Activated CD8-positive, alpha-beta T cell treated with anti-CD3 and anti-CD28 coated beads for 36 hours (primary cell): ENCODE results near the gene VWC2. TPM values are rescaled to one million over a fixed set of nuclear protein-coding genes. Genes with fewer than 3 reads are reported as not detected.

Source experiments
- ATAC-seq: fragments of 200-7000 bp; cut with Tn5 transposase; one replicate; pipeline ENCODE4 v1.10.0; 2021; ENCODE audit warnings: mild to moderate bottlenecking, moderate library complexity
- CTCF ChIA-PET: fragments of 350-600 bp; sonication (Branson Sonifier 250); formaldehyde crosslinking; loops from one replicate; lab custom pipeline; 2021; ENCODE audit warnings: antibody characterized with exemption; lab: Charles Lee
- POLR2A ChIA-PET: fragments of 350-600 bp; sonication (Branson Sonifier 250); formaldehyde crosslinking; loops from one replicate; lab custom pipeline; 2021; ENCODE audit warnings: antibody characterized with exemption; lab: Charles Lee
- DNase-seq: peaks from one replicate; pipeline ENCODE4 v3.0.0-alpha.2; 2020
- H3K27ac Mint-ChIP-seq: one replicate; pipeline ENCODE4 v1.8.0; 2021; ENCODE audit warnings: mild to moderate bottlenecking, mixed read lengths
- H3K27me3 Mint-ChIP-seq: one replicate; pipeline ENCODE4 v1.8.0; 2021; ENCODE audit warnings: mixed read lengths
- H3K36me3 Mint-ChIP-seq: one replicate; pipeline ENCODE4 v1.8.0; 2021; ENCODE audit warnings: low read depth, mixed read lengths
- H3K4me1 Mint-ChIP-seq: one replicate; pipeline ENCODE4 v1.8.0; 2021; ENCODE audit warnings: low read depth, mixed read lengths
- H3K4me3 Mint-ChIP-seq: one replicate; pipeline ENCODE4 v1.8.0; 2021; ENCODE audit warnings: mild to moderate bottlenecking, moderate library complexity, mixed read lengths
- H3K9me3 Mint-ChIP-seq: one replicate; pipeline ENCODE4 v1.8.0; 2021; ENCODE audit warnings: mixed read lengths
- intact Hi-C: fragments of 100-400 bp; cut with micrococcal nuclease; formaldehyde crosslinking; loops from one replicate; pipeline ENCODE4 v1.10.0; 2022
- total RNA-seq, 2 experiments: library from RNA; stranded (reverse); gene quantifications; one replicate each; pipeline ENCODE4 v1.2.3, GENCODE V29; 2021
- TF ChIP-seq, protein P1 (sequence below): fragments of 200-600 bp; IDR thresholded peaks from one replicate; pipeline ENCODE4 v1.8.0; 2022; ENCODE audit warnings: antibody characterized with exemption, mild to moderate bottlenecking

VWC2 gene
- not detected for total RNA-seq

DNA sequence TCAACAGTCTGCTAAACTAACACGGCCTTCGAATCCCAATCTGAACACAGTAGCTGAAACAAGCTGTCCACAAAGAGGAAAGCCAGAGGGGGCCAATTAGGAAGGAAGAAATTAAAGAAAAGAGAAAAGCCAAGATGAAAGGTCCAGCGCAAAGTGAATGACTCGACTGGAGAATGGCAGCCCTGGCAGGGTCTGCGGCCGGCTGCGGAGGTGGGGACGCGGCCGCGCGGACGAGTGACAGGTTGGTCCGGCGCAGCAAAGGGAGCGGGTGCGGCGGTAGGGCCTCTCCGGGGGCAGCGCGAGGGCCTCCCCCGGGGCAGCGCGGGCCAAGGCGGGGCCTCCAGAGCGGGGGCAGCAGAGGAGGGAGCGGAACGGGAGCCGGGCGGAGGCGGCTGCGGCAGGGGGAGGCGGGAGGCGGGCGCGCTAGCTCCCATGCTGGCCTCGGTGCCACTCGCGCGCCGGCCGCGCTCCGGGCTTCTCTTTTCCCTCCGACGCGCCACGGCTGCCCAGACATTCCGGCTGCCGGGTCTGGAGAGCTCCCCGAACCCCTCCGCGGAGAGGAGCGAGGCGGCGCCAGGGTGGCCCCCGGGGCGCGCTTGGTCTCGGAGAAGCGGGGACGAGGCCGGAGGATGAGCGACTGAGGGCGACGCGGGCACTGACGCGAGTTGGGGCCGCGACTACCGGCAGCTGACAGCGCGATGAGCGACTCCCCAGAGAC, at the start of gene VWC2:
VWC2 (plus strand) TSS at position 421 of the 718 bp plus-strand sequence. CDS start 1,798 bp downstream, outside the sequence.
- Mint-ChIP-seq H3K9me3 (no peaks in the 10 kb centered on the region), H3K4me1 (peaks cover 5% of the 10 kb centered on the region), H3K36me3 (no peaks in the 10 kb centered on the region), H3K27ac (no peak within 1 kb of the TSS), H3K27me3 (peaks cover 43% of the 10 kb centered on the region), H3K4me3 (no peak within 1 kb of the TSS)
- DNase-seq (no peak), ATAC-seq (no peak)
- TF ChIP-seq, protein P1, sequence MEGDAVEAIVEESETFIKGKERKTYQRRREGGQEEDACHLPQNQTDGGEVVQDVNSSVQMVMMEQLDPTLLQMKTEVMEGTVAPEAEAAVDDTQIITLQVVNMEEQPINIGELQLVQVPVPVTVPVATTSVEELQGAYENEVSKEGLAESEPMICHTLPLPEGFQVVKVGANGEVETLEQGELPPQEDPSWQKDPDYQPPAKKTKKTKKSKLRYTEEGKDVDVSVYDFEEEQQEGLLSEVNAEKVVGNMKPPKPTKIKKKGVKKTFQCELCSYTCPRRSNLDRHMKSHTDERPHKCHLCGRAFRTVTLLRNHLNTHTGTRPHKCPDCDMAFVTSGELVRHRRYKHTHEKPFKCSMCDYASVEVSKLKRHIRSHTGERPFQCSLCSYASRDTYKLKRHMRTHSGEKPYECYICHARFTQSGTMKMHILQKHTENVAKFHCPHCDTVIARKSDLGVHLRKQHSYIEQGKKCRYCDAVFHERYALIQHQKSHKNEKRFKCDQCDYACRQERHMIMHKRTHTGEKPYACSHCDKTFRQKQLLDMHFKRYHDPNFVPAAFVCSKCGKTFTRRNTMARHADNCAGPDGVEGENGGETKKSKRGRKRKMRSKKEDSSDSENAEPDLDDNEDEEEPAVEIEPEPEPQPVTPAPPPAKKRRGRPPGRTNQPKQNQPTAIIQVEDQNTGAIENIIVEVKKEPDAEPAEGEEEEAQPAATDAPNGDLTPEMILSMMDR: no peak
- ChIA-PET POLR2A (no interaction called here), CTCF (no interaction called here)
- intact Hi-C loops: no loop called here

DNA sequence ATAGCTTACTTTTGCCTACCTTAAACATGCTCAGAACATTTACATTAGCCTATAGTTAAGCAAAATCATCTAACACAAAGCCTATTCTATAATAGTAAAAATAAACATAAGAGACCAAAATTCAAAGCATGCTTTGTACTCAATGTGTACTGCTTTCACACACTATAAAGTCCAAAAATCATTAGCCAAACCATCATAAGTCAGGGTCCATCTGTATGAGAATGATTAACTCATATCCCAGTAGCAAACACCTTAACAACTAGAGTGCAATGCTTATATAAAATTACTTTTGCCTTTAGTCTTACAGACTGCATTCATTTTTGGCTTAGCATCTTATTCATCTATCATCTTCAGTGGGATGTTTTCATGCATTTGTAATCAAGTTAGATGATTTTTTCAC, 49.4 kb upstream of the VWC2 start:
- POLR2A ChIA-PET: no interaction called here
- Mint-ChIP-seq H3K27ac (no peak overlapping the region), H3K36me3 (no peaks in the 10 kb centered on the region), H3K4me3 (no peak overlapping the region), H3K27me3 (no peaks in the 10 kb centered on the region), H3K4me1 (no peaks in the 10 kb centered on the region), H3K9me3 (no peaks in the 10 kb centered on the region)
- intact Hi-C loops: no loop called here
- no peak for DNase-seq
- no peak for ATAC-seq
- CTCF ChIA-PET: no interaction called here
- TF ChIP-seq, protein P1: no peak

DNA sequence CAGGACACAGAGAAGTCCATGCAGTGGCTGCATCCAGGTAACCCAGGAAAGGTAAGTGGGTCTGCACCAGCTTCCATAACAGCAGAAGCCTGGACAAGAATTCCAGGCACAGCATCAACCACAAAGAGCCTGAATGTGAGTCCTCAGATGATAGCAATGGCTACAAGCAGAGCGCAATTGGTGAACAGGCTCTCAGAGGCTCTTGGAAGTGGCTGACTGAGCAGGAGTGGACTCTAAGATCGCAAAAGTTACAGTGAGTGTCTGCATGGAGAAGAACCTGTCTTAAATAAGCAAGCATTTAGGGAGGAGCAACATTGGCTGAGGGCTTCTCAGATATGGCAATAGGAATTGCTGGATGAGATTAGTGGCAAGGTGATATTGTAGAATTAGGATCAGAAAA, 41.6 kb upstream of the VWC2 start:
- ATAC-seq: no peak
- H3K27ac Mint-ChIP-seq: no peak overlapping the region
- no peak overlapping the region for H3K4me3 Mint-ChIP-seq
- DNase-seq: no peak
- no peaks in the 10 kb centered on the region for H3K9me3 Mint-ChIP-seq
- no peaks in the 10 kb centered on the region for H3K4me1 Mint-ChIP-seq
- H3K36me3 Mint-ChIP-seq: no peaks in the 10 kb centered on the region
- ChIA-PET POLR2A (no interaction called here), CTCF (no interaction called here)
- H3K27me3 Mint-ChIP-seq: no peaks in the 10 kb centered on the region
- intact Hi-C loops: no loop called here
- TF ChIP-seq, protein P1: no peak

DNA sequence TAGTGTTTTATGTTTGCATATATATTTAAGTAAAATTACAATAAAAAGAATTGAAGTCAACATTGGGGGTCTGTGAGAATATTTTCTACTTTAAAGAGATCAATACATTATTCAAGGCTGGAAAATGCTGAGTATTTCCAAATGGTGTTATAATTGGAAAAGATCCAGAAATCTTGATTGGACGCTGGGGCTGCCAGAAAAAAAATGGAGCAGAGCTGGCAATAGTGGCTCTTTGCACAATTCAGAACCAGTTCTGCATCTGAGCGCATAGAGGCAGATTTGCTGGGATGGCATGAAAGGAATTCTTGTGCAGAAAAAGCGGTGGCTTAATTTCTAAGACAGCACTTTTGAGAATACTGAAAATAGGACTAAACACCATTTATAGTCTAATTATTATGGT, 10.8 kb upstream of the VWC2 start:
- DNase-seq (no peak), ATAC-seq (no peak)
- intact Hi-C loops: no loop called here
- Mint-ChIP-seq H3K27me3 (no peaks in the 10 kb centered on the region), H3K4me1 (no peaks in the 10 kb centered on the region), H3K27ac (no peak overlapping the region), H3K4me3 (no peak overlapping the region), H3K36me3 (no peaks in the 10 kb centered on the region), H3K9me3 (no peaks in the 10 kb centered on the region)
- TF ChIP-seq, protein P1: no peak
- CTCF ChIA-PET: no interaction called here
- POLR2A ChIA-PET: no interaction called here

DNA sequence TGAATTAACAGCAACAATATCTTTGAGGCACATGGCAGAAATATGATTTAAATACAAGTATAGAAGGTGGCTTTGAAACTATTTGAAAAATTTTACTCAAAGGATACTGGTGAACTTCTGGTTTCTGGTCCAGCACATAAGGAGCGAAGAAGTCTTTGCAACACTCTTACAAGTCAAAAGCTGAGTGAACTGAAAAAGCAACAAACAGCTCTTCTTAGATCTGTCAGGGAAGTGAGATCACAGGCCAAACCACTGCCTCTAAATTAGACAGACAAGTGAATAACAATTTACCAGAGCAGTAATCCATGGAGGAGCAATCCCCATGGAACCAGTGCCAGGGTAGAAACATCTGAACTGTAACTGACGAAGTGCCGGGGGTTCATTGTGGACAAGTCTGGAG, 9.6 kb upstream of the VWC2 start:
- POLR2A ChIA-PET: no interaction called here
- no peaks in the 10 kb centered on the region for H3K27me3 Mint-ChIP-seq
- TF ChIP-seq, protein P1: no peak

More for the DNA sequence above, 9.6 kb upstream of the VWC2 start:
- Mint-ChIP-seq H3K4me3 (no peak overlapping the region), H3K36me3 (no peaks in the 10 kb centered on the region), H3K4me1 (no peaks in the 10 kb centered on the region), H3K27ac (no peak overlapping the region), H3K9me3 (no peaks in the 10 kb centered on the region)
- DNase-seq (no peak), ATAC-seq (no peak)
- CTCF ChIA-PET: no interaction called here
- intact Hi-C loops: no loop called here
